ENCODE results near the gene AGMAT. TPM values are rescaled to one million over a fixed set of nuclear protein-coding genes. Genes with fewer than 3 reads are reported as not detected.

Gene AGMAT
- total and polyA plus RNA-seq, 2 of the 13 experiments (the other 11 are each of a cell fraction or from before 2014, with no cell fraction given), result 59.1 to 174 TPM

DNA sequence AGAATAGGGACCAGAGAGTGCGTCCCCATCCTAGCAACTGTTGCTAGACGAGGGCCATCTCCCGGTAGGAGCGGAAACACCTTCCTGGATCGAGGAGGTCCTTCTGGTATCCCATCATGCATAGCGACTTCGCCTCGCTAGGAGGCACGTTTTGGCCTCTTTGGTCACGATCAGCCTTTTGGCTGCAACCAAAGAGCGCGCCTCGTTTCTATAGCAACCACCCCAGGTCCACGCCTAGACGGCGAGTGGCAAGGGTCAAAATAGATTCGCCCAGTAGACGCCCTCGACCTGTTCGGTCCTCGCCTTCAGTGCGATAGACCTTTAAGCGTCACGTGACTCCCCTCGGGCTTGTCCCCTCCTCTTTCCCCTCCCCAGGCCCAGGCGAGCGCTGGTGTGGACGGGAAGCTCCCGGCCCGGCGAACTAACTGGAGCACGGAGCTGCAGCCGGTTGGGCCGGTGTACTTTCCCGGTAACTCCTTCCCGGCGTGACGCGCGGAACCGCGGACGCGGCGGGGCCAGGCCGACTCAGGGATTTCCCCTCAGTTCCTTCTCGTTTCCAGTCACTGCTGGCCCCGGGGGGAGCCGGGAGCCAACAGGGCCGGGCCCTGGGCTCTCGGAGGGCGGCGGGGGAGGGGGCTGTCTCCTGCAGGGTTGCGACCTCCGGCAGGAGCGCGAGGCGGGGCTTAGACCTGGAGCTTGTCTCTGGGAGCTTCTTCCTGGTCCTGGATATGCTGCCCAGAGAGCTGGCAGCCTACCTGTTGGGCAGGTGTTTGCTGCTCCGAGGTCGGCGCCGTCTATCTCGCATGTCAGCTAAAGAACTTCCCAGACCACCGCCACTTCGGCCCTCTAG lies 58.1 kb downstream of the AGMAT start, which contains the start of gene DNAJC16 (continued):
- TF ChIP-seq, protein P1, sequence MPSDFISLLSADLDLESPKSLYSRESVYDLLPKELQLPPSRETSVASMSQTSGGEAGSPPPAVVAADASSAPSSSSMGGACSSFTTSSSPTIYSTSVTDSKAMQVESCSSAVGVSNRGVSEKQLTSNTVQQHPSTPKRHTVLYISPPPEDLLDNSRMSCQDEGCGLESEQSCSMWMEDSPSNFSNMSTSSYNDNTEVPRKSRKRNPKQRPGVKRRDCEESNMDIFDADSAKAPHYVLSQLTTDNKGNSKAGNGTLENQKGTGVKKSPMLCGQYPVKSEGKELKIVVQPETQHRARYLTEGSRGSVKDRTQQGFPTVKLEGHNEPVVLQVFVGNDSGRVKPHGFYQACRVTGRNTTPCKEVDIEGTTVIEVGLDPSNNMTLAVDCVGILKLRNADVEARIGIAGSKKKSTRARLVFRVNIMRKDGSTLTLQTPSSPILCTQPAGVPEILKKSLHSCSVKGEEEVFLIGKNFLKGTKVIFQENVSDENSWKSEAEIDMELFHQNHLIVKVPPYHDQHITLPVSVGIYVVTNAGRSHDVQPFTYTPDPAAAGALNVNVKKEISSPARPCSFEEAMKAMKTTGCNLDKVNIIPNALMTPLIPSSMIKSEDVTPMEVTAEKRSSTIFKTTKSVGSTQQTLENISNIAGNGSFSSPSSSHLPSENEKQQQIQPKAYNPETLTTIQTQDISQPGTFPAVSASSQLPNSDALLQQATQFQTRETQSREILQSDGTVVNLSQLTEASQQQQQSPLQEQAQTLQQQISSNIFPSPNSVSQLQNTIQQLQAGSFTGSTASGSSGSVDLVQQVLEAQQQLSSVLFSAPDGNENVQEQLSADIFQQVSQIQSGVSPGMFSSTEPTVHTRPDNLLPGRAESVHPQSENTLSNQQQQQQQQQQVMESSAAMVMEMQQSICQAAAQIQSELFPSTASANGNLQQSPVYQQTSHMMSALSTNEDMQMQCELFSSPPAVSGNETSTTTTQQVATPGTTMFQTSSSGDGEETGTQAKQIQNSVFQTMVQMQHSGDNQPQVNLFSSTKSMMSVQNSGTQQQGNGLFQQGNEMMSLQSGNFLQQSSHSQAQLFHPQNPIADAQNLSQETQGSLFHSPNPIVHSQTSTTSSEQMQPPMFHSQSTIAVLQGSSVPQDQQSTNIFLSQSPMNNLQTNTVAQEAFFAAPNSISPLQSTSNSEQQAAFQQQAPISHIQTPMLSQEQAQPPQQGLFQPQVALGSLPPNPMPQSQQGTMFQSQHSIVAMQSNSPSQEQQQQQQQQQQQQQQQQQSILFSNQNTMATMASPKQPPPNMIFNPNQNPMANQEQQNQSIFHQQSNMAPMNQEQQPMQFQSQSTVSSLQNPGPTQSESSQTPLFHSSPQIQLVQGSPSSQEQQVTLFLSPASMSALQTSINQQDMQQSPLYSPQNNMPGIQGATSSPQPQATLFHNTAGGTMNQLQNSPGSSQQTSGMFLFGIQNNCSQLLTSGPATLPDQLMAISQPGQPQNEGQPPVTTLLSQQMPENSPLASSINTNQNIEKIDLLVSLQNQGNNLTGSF (CRISPR knock-in tag; IDR thresholded peaks at IDR 0.05), result no peak
- TF ChIP-seq ZNF629 (CRISPR knock-in tag; conservative IDR thresholded peaks at IDR 0.05) (no peak), ESRRA (CRISPR knock-in tag; IDR thresholded peaks at IDR 0.05; ENCODE audit: low read depth) (no peak), ASH2L (IDR thresholded peaks at IDR 0.05; ENCODE audit: insufficient read length, low read depth, low read length) (peak; percentile 92), DNMT1 (CRISPR knock-in tag; IDR thresholded peaks at IDR 0.05) (no peak), HOXD1 (CRISPR knock-in tag; IDR thresholded peaks at IDR 0.05) (peak; percentile 25; the same call in 1 of the 2 replicates), CREB1 (IDR thresholded peaks at IDR 0.05) (peak; percentile 81), CREB1 (CRISPR knock-in tag; IDR thresholded peaks at IDR 0.05) (peak; percentile 84), ZFP62 (CRISPR knock-in tag; IDR thresholded peaks at IDR 0.05) (no peak)
- TF ChIP-seq, protein P2, sequence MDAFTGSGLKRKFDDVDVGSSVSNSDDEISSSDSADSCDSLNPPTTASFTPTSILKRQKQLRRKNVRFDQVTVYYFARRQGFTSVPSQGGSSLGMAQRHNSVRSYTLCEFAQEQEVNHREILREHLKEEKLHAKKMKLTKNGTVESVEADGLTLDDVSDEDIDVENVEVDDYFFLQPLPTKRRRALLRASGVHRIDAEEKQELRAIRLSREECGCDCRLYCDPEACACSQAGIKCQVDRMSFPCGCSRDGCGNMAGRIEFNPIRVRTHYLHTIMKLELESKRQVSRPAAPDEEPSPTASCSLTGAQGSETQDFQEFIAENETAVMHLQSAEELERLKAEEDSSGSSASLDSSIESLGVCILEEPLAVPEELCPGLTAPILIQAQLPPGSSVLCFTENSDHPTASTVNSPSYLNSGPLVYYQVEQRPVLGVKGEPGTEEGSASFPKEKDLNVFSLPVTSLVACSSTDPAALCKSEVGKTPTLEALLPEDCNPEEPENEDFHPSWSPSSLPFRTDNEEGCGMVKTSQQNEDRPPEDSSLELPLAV (CRISPR knock-in tag; conservative IDR thresholded peaks at IDR 0.05; ENCODE audit: low read depth), result no peak
- TF ChIP-seq, protein P3, sequence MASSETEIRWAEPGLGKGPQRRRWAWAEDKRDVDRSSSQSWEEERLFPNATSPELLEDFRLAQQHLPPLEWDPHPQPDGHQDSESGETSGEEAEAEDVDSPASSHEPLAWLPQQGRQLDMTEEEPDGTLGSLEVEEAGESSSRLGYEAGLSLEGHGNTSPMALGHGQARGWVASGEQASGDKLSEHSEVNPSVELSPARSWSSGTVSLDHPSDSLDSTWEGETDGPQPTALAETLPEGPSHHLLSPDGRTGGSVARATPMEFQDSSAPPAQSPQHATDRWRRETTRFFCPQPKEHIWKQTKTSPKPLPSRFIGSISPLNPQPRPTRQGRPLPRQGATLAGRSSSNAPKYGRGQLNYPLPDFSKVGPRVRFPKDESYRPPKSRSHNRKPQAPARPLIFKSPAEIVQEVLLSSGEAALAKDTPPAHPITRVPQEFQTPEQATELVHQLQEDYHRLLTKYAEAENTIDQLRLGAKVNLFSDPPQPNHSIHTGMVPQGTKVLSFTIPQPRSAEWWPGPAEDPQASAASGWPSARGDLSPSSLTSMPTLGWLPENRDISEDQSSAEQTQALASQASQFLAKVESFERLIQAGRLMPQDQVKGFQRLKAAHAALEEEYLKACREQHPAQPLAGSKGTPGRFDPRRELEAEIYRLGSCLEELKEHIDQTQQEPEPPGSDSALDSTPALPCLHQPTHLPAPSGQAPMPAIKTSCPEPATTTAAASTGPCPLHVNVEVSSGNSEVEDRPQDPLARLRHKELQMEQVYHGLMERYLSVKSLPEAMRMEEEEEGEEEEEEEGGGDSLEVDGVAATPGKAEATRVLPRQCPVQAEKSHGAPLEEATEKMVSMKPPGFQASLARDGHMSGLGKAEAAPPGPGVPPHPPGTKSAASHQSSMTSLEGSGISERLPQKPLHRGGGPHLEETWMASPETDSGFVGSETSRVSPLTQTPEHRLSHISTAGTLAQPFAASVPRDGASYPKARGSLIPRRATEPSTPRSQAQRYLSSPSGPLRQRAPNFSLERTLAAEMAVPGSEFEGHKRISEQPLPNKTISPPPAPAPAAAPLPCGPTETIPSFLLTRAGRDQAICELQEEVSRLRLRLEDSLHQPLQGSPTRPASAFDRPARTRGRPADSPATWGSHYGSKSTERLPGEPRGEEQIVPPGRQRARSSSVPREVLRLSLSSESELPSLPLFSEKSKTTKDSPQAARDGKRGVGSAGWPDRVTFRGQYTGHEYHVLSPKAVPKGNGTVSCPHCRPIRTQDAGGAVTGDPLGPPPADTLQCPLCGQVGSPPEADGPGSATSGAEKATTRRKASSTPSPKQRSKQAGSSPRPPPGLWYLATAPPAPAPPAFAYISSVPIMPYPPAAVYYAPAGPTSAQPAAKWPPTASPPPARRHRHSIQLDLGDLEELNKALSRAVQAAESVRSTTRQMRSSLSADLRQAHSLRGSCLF (CRISPR knock-in tag; IDR thresholded peaks at IDR 0.05; ENCODE audit: borderline replicate concordance), result no peak
- TF ChIP-seq, protein P4, sequence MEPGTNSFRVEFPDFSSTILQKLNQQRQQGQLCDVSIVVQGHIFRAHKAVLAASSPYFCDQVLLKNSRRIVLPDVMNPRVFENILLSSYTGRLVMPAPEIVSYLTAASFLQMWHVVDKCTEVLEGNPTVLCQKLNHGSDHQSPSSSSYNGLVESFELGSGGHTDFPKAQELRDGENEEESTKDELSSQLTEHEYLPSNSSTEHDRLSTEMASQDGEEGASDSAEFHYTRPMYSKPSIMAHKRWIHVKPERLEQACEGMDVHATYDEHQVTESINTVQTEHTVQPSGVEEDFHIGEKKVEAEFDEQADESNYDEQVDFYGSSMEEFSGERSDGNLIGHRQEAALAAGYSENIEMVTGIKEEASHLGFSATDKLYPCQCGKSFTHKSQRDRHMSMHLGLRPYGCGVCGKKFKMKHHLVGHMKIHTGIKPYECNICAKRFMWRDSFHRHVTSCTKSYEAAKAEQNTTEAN (CRISPR knock-in tag; conservative IDR thresholded peaks at IDR 0.05), result no peak
- TF ChIP-seq, protein P5, sequence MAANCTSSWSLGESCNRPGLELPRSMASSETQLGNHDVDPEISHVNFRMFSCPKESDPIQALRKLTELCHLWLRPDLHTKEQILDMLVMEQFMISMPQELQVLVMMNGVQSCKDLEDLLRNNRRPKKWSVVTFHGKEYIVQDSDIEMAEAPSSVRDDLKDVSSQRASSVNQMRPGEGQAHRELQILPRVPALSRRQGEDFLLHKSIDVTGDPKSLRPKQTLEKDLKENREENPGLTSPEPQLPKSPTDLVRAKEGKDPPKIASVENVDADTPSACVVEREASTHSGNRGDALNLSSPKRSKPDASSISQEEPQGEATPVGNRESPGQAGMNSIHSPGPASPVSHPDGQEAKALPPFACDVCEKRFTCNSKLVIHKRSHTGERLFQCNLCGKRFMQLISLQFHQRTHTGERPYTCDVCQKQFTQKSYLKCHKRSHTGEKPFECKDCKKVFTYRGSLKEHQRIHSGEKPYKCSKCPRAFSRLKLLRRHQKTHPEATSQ (CRISPR knock-in tag; IDR thresholded peaks at IDR 0.05; ENCODE audit: borderline replicate concordance), result no peak; the same call in 1 of the 2 replicates
